Ramos (cell line): ENCODE results near the gene DTX1.

Source experiments
- in situ Hi-C: fragments of 300-500 bp; cut with MboI; formaldehyde crosslinking; loops from one replicate; pipeline ENCODE4 v1.14.3; 2022; ENCODE audit warnings: low sequenced_read_pairs; ENCODE audit not compliant: unreplicated experiment

DTX1 gene

DNA sequence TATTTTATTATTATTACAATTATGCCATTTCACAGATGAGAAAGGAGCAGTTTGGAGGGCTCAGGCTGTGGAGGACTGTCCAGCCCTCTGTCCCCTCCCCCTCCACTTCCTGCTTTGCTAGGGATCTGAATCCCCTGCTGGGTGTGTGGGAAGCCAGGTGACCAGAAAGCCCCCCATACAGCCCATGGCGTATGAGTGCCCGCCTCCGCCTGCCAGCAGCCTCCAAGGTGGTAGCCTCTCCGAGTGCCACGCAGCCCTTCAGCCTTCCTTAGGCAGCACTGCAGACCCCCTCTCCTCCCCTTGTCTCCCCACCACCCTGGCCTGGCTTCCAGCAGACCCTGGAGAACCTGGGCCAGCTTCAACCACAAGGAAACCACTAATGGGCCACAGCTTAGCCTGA, 12.6 kb downstream of the DTX1 start:
- in situ Hi-C loops, result no loop called here

DNA sequence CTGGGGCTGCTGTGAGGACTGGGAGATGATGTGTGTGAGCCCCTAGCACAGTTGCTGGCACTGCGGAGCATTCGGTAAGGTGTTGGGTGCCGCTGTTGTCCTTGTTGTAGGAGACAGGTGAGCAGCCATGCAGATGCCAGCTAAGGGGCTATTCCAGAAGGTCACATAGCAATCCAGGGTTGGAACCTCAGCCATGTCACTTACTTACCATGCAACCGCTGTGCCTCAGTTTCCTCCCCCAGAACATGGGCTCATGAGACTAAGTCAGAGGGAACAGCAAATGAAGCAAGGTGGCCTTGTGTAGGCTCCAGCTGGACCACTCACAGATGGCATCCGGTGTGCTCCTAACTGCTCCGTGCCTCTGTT, 13.2 kb downstream of the DTX1 start:
- in situ Hi-C loops, result no loop called here

DNA sequence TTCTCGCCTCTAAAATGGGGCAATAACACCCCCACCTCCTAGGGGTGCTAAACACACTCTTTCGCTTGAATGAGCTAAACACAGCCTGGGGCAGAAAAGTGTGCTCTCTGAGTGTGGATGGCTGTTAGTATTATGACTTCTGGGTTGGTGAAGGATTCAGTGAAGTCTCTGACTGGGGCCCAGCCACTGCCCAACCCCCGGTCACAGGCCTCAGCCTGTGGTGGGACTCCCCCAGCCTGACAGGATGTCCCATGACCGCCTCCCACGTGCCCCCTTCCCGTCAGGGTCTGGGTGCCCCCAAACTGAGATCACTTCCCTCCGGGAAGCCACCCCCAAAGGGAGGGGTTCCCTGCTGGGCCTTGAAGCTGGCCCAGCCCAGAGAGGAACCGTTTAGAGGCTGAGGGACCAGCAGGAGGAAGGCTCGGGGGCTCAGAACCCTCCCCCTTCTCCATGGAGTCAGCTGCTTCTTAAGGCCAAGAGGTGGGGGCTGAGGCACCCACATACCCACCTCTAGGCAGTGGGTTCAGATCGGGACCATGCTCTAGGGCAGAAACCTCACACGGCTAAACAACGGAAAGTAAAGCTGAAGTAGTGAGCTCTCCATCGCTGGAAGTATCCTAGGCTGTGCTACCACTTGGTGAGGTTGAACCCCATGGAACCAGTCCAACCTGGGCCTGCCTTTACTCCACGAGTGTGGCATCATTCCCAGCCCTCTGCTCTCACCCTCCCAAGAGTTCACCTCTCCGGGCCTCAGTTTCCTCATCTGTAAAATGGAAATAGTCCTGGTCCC, 13.8 kb downstream of the DTX1 start:
- in situ Hi-C loops, result no loop called here

DNA sequence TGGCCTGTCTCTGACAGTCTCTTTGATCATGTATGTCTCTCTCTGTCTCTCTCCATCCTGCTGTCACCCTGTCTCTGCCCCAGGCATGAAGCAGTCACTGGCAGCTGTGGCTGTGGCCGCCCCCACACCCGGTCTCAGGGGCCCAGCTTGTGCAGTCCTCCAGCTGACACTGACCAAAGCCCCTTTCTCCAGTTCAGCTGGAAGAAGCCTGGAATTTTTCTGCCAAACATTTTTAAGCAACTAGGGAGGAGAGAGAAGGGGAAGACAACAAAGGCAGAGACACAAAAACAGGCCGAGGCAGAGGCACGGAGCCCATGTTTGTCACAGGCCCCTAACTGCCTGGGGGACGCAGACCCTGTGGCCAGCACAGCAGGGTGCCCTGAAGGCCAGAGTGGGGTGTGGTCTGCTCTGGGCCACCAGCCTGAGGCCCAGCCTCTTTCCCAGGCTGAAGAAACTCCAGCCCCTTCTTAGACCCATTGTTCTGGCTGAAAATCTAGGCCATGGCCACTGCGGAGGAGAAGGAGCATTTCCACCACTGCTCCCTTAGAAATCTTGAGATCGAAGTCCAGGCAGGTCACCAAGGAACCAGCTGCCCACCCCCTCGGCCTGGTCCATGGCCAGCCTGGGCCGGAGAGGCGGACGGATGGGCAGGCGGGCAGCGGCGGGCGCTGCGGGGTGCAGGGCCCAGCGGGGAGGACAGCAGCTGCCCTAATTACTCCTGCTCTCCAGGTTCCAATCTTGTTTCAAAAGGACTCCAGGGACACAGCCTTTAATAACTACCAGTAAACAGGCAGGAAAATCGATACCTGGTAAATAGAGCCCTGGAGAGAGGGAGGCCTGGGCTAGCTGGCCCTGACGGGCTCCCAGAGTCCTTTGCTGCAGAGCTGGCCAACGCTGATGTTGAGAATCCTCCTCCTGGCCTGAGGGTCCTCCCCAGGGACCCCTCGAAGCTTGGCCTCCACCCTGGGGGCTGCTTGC, 14.9 kb downstream of the DTX1 start:
- in situ Hi-C loops, result no loop called here

DNA sequence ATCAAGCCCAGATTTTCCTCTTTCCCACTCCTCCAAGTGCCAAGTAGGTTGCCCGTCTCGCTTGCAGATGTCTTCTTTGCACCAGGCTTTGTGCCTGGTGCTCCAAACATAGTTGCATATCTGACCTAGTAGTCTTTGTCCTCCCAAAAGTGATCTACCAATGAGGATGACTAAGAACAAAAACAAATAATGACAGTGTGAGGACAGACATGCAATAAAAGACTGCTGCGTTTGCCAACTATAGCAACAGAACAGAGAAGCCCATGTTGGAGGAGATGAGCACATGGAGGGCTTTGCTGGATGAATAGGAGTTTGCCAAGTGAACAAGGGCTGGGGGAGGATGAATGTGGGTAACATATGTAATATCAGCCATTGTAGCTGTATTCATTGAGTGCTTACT, 15.6 kb downstream of the DTX1 start:
- in situ Hi-C loops, result no loop called here

DNA sequence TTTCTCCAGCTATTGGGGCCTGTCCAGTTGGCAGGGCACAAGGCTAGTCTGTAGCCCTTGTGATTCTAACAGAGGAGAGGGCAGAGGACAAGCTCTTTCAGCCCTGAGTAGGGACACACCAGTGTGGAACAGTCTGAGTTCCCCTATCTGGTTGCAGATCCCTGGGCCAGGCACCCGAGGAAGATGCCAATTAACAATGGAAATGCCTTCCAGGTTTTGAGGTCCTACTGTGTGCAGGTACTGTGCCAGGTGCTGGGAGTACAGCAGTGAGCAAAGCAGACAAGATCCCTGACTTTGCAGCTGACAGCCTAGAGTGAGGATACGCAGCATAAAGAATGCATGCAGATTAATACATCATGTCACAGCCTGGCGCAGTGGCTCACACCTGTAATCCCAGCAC, 17.1 kb downstream of the DTX1 start:
- in situ Hi-C loops, result no loop called here

DNA sequence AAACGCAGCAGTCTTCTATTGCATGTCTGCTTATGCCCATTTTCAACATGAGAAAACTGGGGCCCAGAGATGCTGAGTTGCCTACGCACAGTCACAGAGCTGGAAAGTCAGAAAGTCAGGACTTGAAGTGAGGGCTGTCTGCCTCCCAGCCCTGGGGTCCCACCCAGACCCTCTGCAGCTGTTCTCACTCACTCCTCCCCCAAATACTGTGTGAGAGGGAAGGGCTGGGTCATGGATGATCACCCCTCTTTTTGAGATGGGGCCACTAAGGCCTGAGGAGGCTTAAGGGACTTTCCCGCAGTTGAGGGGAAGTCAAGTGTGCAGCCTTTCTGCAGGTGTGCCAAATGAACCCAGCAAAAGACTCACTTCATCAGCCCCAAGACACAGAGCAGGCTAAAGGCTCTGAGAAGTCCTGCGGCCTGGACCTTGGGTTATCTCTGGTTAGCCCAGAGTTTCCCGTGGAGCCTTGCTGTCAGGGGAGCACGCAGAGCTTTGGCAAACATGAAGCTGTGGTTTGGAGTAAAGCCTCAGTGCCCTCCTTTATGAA, 18.7 kb downstream of the DTX1 start:
- in situ Hi-C loops, result no loop called here

DNA sequence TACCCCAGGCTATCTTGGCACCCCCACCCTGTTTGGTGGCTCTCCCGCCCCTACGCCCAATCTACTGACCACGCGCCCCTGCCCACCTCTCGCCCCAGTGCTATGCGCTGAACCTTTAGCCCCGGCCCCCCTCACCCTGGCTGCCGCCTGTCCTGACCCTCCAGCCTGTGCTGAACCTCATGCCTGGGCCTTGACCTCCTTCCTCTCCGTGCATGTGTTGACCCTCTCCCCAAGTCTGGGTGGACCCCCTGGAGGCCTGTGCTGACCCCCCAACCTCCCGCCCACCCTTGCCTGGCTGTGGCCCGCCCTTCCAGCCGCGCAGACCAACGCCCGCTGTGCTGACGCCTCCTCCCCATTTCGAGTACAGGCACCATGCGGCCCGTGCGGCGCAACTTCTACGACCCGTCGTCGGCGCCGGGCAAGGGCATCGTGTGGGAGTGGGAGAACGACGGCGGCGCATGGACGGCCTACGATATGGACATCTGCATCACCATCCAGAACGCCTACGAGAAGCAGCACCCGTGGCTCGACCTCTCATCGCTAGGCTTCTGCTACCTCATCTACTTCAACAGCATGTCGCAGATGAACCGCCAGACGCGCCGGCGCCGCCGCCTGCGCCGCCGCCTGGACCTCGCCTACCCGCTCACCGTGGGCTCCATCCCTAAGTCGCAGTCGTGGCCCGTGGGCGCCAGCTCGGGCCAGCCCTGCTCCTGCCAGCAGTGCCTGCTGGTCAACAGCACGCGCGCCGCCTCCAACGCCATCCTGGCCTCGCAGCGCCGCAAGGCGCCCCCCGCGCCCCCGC, 20.7 kb downstream of the DTX1 start:
- in situ Hi-C loops, result no loop called here

DNA sequence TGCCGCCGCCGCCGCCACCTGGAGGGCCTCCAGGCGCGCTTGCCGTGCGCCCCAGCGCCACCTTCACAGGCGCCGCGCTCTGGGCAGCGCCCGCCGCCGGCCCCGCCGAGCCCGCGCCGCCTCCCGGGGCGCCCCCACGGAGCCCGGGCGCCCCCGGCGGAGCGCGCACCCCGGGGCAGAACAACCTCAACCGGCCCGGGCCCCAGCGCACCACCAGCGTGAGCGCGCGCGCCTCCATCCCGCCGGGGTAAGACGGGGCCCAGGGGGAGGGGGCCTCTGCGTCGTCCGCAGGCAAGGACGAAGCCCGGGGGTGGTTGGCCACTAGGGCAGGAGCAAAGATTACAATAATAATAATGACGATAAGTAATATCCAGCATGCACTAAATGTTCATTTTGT, 21.3 kb downstream of the DTX1 start:
- in situ Hi-C loops, result no loop called here

DNA sequence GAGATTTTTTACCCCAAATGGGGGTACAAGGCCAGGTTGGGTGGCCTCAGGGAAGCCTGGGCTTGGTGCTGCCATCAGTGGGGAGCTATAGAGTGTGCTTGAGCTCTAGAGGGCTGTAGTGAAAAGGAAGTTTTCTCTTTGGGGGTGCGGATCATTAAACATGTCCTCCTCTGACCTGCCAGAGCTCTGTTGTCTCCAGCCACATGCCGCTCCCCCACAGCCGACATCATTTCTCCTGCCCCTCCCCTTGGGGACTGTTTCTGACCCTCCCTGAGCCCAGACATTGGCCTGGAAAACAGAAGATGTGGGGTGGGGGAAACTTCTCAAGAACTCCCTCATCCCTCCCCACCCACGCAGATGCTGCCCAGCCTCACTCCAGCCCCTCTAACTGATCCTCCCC, 25.3 kb downstream of the DTX1 start:
- in situ Hi-C loops, result no loop called here

DNA sequence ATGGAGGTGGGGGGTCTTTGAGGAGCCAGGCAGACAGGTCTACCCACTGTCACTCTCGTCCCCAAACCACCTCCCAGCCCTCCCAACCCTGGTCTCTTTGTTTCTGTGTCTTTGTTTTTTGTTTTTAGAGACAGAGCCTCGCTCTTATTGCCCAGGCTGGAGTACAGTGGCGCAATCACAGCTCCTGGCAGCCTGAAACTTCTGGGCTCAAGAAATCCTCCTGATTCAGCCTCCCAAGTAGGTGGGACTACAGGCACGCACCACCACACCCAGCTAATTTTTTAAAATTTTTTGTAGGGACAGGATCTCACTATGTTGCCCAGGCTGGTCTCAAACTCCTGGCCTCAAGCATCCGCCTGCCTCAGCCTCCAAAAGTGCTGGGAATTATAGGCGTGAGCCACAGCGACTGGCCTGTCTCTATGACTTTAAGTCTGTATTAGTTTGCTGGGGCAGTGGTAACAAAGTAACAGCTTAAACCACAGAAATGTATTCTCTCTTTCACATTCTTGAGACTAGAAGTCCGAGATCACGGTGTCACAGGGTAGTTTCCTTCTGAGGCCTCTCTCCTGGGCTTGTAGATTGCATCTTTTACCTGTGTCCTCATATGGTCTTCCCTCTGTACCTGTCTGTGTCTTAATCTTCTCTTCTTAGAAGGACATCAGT, 26.1 kb downstream of the DTX1 start:
- in situ Hi-C loops, result no loop called here

DNA sequence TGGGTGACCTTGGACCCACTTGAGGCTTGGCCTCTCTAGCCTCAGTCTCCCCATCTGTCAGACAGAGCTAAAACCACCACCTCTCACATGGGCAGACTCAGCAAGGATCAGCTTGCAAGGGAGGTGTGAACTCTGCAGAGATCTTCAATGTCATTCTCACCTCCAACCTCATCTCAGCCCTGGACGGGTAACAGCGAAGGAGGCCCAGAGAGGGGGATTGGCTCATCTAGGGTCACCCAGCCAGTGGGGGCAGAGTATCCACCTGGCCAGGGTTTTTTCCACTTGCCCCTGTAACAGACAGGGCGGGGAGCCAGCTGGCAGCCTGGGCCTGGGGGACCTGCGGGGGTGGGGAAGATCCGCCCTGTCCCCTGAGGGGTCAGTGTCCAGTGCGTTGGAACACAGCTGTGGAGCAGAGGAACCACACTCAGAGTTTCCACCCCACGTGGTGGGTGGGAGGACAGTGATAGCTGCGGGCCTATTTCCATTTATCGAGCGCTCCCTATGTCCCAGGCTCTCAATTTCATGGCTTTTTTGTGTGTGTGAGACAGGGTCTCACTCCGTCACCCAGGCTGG, 27.4 kb downstream of the DTX1 start:
- in situ Hi-C loops, result no loop called here

DNA sequence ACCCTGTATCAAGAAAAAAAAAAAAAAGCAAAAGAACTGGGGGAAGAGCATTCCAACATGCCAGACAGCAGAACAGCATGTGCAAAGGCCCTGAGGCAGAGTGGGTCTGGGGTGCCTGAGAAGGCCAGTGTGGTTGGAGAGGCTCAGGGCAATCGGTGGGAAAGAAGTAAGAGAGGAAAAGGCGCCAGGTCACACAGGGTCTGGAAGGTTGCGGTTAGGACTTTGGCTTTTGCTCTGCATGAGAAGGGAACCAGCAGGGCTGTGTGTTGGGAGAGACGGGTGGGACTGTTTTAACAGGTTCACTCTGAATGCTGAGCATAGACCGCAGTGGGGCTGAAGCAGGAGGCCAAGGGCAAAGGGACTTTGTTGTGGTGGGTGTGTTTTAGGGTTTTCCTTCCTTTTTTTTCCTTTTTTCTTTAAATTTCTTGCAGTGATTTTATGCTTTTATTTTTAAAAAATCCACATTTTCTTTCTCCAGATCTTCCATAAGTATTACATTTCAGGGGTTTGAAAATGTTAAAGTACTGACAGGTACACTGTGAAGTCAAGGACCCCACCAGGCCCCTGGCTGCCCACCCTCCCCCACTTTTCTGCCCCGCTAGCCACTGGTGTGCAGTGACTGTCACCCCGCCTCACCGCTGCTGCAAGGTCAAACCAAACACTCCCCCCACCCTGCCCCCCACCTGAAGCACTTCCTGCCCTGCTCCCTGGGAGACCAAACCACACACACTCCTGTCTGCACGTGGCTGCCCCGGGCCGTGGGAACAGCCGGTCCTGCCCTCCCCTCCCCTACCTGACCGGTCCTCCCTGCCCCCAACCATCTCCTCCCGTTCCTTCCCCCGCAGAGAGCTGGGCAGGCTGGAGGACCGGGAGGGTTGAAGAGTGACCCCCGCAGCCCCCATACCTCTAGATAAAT, 30.0 kb downstream of the DTX1 start:
- in situ Hi-C loops, result no loop called here

DNA sequence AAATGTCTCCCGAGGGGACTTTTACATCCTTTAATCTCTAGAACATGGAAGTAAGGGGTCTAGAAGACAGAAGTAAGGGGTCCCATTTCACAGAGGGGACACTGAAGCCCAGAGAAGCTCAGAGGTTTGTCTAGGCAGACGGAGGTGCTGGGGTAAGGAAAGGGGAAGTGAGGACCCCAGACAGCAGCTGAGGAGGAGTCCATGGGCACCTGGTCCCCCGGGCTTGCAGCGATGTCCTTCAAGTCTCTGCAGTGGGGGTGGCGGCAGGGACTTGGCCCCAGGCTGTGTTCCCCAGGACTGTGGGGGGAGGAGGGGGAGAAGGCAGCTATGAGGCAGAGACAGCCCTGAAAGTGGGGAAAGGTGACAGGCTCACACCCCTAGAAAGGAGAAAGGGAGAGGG, 30.7 kb downstream of the DTX1 start:
- in situ Hi-C loops, result no loop called here

DNA sequence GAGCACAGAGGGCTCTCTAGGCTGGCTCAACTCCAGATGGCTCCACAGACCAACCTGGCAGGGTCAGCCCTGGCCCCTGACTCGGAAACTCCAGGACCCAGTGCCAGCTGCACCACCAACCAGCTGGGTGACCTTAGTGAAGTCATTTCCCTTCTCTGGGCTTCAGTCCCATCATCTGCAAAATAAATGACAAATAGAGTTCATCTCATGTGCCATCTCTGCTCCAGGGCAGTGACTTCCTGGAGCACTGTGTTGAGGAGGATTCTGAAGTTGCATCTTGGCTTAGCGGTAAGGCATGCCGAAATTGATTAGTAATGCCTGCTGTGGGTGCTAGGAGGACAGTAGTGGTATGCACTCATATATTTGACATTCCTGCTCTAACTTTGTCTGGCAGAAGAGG, 31.5 kb downstream of the DTX1 start:
- in situ Hi-C loops, result no loop called here

DNA sequence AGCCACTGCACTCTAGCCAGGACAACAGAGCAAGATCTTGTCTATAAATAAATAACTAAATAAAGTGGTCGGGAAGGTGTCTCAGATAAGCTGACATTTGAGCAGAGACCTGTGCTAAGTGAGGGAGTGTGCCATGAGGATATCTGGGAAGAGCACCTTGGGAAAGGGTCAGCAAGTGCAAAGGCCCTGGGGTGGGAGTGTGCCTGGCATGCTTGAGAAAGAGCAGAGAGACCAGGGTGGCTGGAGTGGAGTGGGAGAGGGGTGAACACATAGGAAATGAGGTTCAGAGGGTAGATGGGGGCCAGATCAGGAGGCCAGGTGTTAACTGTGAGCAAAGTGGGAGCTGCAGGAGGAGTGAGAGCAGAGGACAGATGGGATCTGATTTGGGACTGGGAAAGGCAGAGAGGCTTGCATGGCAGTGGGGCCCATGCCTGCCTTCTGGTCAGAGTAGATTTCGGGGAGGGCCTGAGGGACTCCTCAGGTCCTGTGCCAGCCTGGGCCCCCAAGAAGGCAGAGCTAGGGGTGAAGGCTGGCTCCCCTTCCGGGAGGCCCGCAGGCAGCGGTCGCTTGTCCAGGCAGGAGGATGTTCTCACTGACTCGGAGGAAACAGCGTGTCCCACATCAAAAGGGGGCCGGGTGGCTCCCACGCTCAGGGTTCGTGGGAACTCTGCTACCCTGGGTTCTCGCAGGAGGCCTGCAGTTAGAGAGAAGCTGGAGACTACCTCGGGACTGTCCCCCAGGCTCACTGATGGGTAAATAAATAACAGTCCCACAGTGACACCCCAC, 32.6 kb downstream of the DTX1 start:
- in situ Hi-C loops, result no loop called here

DNA sequence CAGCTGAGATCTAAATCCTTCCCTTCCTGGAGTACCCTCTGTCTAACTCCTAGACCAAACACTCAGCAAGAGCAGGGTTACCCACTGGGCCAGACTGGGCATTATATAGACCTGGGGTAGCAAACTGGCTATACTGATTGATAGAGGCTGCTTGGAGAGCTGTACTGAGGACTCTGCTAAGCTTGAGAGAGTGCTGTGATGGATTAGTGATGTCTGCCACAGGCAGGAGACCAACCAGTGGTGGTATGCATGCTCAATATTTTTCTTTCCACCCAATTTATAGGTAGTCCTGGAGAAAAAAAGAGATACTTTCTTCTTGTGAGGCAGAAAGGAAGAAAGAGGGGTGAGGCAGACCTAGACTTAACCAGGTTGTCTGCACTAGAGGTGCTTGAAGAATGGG, 33.3 kb downstream of the DTX1 start:
- in situ Hi-C loops, result loop anchor here (10.0 kb wide), 1 partner anchor 95 kb away; no protein-coding TSS in a partner anchor

DNA sequence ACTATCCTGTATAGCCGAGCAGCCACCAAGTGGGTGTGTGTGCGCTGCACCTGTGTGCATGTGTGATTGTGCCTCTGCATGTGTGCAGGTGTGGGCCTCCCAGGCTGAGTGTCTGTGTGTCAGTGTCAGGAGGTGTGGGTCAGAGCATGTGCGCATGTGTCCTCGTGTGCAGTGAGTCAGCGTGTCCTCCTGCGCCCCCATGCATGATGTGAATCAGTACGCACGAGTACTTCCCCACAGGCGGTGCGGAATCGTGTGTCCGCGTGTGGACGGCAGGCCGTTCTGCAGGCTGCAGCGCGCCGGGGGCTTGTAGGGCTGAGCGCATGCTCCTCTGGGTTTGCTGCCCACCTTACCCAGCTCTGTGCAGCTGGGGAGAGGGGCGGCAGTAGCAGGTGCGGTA, 34.2 kb downstream of the DTX1 start:
- in situ Hi-C loops, result loop anchor here (10.0 kb wide), 1 partner anchor 96 kb away; no protein-coding TSS in a partner anchor
